Ishikawa (cell line): ENCODE data around the gene LETMD1.

Source experiments
- CEBPB ChIP-seq: IDR thresholded peaks from 2 replicates; pipeline ENCODE4 v1.6.1; 2012
- EP300 ChIP-seq: IDR thresholded peaks from 2 replicates; pipeline ENCODE4 v1.6.1; 2012; ENCODE audit warnings: borderline replicate concordance
- ZBTB7A ChIP-seq: IDR thresholded peaks from 2 replicates; pipeline ENCODE4 v1.6.1; 2012; ENCODE audit warnings: low read depth

DNA sequence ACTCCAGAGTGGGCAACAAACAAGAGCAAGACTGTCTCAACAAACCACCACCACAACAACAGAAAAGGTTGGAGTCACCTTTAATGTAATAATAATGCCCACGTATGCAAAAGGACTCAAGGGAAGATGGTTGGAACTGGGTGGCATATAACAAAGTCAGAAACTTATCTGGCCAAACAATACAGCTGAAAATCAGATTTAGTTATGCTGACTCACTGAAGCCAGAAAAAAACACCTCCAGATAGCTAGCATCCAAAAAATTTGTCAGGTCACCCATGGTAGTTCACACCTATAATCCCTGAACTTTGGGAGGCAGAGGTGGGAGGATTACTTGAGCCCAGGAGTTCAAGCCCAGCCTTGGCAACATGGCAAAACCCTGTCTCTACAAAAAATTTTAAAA is 46.3 kb upstream of the LETMD1 start:
- TF ChIP-seq EP300 (no peak), CEBPB (no peak), ZBTB7A (no peak)
